K562 (cell line): Measurements from ENCODE around the gene SLC29A2. TPM values are rescaled to one million over a fixed set of nuclear protein-coding genes. Genes with fewer than 3 reads are reported as not detected.

ENCODE experiments used
- ATF6 ChIP-seq: sonication (generic); formaldehyde crosslinking; IDR thresholded peaks from 2 replicates; pipeline ENCODE4 v1.4.0; 2020; ENCODE audit warnings: mild to moderate bottlenecking, missing genetic modification reagents
- CEBPZ ChIP-seq: fragments of 150-350 bp; IDR thresholded peaks from 2 replicates; pipeline ENCODE4 v1.6.1; 2014; ENCODE audit warnings: low read depth, mild to moderate bottlenecking, low read length, borderline replicate concordance
- CHD1 ChIP-seq: fragments of 200-600 bp; sonication (generic); IDR thresholded peaks from one replicate; pipeline ENCODE4 v1.6.1; 2012; ENCODE audit warnings: mild to moderate bottlenecking, moderate library complexity, low read length, inconsistent platforms
- EWSR1 ChIP-seq: fragments of 450-650 bp; IDR thresholded peaks from 2 replicates; pipeline ENCODE4 v1.6.1; 2018; ENCODE audit warnings: borderline replicate concordance, mild to moderate bottlenecking, low read depth, moderate library complexity; ENCODE audit not compliant: partially characterized antibody
- FOXA3 ChIP-seq, 2 experiments: fragments of 450-650 bp in 1 of 2; sonication (generic) in 1 of 2; formaldehyde crosslinking; IDR thresholded peaks in 1 of 2; conservative IDR thresholded peaks in 1 of 2; 2 replicates each; pipeline versions ENCODE4 v1.4.0 to v1.8.0; 2020 to 2022; ENCODE audit warnings: mild to moderate bottlenecking in 2 of 2, missing genetic modification reagents in 1 of 2
- FOXK1 ChIP-seq: sonication (generic); formaldehyde crosslinking; IDR thresholded peaks from 2 replicates; pipeline ENCODE4 v1.8.0; 2022; ENCODE audit warnings: missing genetic modification reagents, mild to moderate bottlenecking, borderline replicate concordance
- GABPA ChIP-seq: fragments of 200-800 bp; sonication (Bioruptor generic); conservative IDR thresholded peaks from 2 replicates; pipeline ENCODE4 v1.6.1; 2016; ENCODE audit warnings: low read depth, missing genetic modification characterization, missing compliant biosample characterization
- HNRNPH1 ChIP-seq: fragments of 200-400 bp; formaldehyde crosslinking; optimal IDR thresholded peaks from 2 replicates; pipeline ENCODE3; 2017; ENCODE audit warnings: low read depth, mild to moderate bottlenecking, low read length, moderate library complexity
- NFATC3 ChIP-seq: fragments of 450-650 bp; IDR thresholded peaks from 2 replicates; pipeline ENCODE4 v1.6.1; 2017; ENCODE audit warnings: mild to moderate bottlenecking
- POLR2G ChIP-seq: fragments of 200-400 bp; formaldehyde crosslinking; IDR thresholded peaks from 2 replicates; pipeline ENCODE4 v1.6.1; 2017; ENCODE audit warnings: low read depth, mild to moderate bottlenecking, antibody characterized with exemption, low read length, moderate library complexity
- STAT5A ChIP-seq: IDR thresholded peaks from 2 replicates; pipeline ENCODE4 v1.6.1; 2012; ENCODE audit warnings: low read length, inconsistent platforms, borderline replicate concordance
- SUPT5H ChIP-seq: fragments of 450-650 bp; IDR thresholded peaks from 2 replicates; pipeline ENCODE4 v1.6.1; 2016
- TFAP4 ChIP-seq: sonication (generic); formaldehyde crosslinking; IDR thresholded peaks from 2 replicates; pipeline ENCODE4 v1.8.0; 2022; ENCODE audit warnings: missing genetic modification reagents, mild to moderate bottlenecking, moderate library complexity, borderline replicate concordance
- THRAP3 ChIP-seq: fragments of 450-650 bp; IDR thresholded peaks from 2 replicates; pipeline ENCODE4 v1.6.1; 2016; ENCODE audit warnings: mild to moderate bottlenecking, inconsistent platforms, borderline replicate concordance
- ZBTB12 ChIP-seq: fragments of 250-450 bp; sonication (Bioruptor Pico); IDR thresholded peaks from 2 replicates; pipeline ENCODE4 v1.4.0; 2020
- ZNF239 ChIP-seq: fragments of 250-450 bp; sonication (Bioruptor Pico); IDR thresholded peaks from 2 replicates; pipeline ENCODE4 v1.4.0; 2020; ENCODE audit warnings: mild to moderate bottlenecking
- ZNF280B ChIP-seq: fragments of 250-450 bp; sonication (Bioruptor Pico); IDR thresholded peaks from 2 replicates; pipeline ENCODE4 v1.5.1; 2021; ENCODE audit warnings: mild to moderate bottlenecking
- ZNF717 ChIP-seq: fragments of 250-450 bp; sonication (Bioruptor Pico); IDR thresholded peaks from 2 replicates; pipeline ENCODE4 v1.5.0; 2021
- polyA plus RNA-seq, 8 experiments: library from polyadenylated mRNA; depleted of rRNA in 4 of 8; stranded (reverse) in 5 of 8; unstranded in 3 of 8; fragments of >200 nt; fragmentation: Nextera tagmentation in 2 of 8; fragmentation: Illumina TruSeq in 1 of 8; extraction: Ambion mirVana in 2 of 8; extraction: Trizol in 1 of 8; gene quantifications; 2 replicates each; pipeline versions ENCODE4 v1.2.1 to v1.2.3, GENCODE V29; 2011 to 2014; ENCODE audit warnings: inconsistent platforms in 1 of 8, missing spikeins in 1 of 8
- total RNA-seq, 7 experiments: library from RNA; depleted of rRNA in 6 of 7; stranded (reverse); fragments of >200 nt in 6 of 7; fragmentation: Illumina TruSeq in 2 of 7; extraction: Trizol in 2 of 7; gene quantifications; 2 replicates each; pipeline versions ENCODE4 v1.2.1 to v1.2.3, GENCODE V29; 2011 to 2021; ENCODE audit warnings: low replicate concordance in 1 of 7

The SLC29A2 gene
- total and polyA plus RNA-seq, 9 of the 15 experiments (the other 6 are each of a cell fraction or from before 2014, with no cell fraction given): 2.4 to 48.6 (median 14.2) TPM

- TF ChIP-seq FOXK1 (CRISPR knock-in tag) (no peak), GABPA (tag) (no peak), CHD1 (no peak), TFAP4 (CRISPR knock-in tag) (peak; percentile 39; the same call in 1 of the 2 replicates), THRAP3 (no peak), HNRNPH1 (no peak), NFATC3 (no peak), ZNF717 (no peak), ZNF280B (CRISPR knock-in tag) (no peak), ATF6 (no peak), EWSR1 (no peak), ZNF239 (CRISPR knock-in tag) (no peak), SUPT5H (peak; percentile 65), FOXA3 (CRISPR knock-in tag; conservative IDR thresholded peaks at IDR 0.05 in 1 of 2, IDR thresholded peaks at IDR 0.05 in 1 of 2) (no peak), ZBTB12 (CRISPR knock-in tag) (no peak), POLR2G (peak; percentile 65), STAT5A (no peak), CEBPZ (no peak)
Observed at GRCh38 chr11:66365711-66366619, 5.6 kb downstream of the SLC29A2 start (continued).
